Right atrium auricular region (tissue), 2 donors: ENCODE measurements around the gene TBXA2R. TPM values are rescaled to one million over a fixed set of nuclear protein-coding genes. Genes with fewer than 3 reads are reported as not detected.
"Not testable (repeated sequence)": the region's sequence is repeated elsewhere in the genome, so short reads cannot be mapped to it uniquely, and the experiment has no call there.

Experiments
- DNase-seq: peaks from one replicate; pipeline ENCODE4 v3.0.0-alpha.2; 2019; ENCODE audit warnings: low spot score
- H3K27ac ChIP-seq, 2 donors: fragments of 200-600 bp; sonication (generic); 1 replicate in 1 of 2; 2 replicates in 1 of 2; pipeline ENCODE4 v1.5.1; 2016 to 2019
- H3K27me3 ChIP-seq, 2 donors: fragments of 200-600 bp; sonication (generic); one replicate each; pipeline versions ENCODE4 v1.5.1 to v1.6.0; 2017 to 2019
- H3K36me3 ChIP-seq: fragments of 200-600 bp; sonication (generic); one replicate; pipeline ENCODE4 v1.5.1; 2016
- H3K4me1 ChIP-seq, 2 donors: fragments of 200-600 bp; sonication (generic); one replicate each; pipeline versions ENCODE4 v1.5.1 to v1.6.0; 2017 to 2019
- H3K4me3 ChIP-seq, 2 donors: fragments of 200-600 bp; sonication (generic); 1 replicate in 1 of 2; 2 replicates in 1 of 2; pipeline ENCODE4 v1.5.1; 2017 to 2019; ENCODE audit warnings: mild to moderate bottlenecking in 1 of 2, moderate library complexity in 1 of 2
- H3K9me3 ChIP-seq, 2 donors: fragments of 200-600 bp; sonication (generic); one replicate each; pipeline ENCODE4 v1.5.1; 2019
- CTCF ChIP-seq, 2 donors: fragments of 200-600 bp; sonication (generic); IDR thresholded peaks; one replicate each; pipeline ENCODE4 v1.5.1; 2019; ENCODE audit warnings: antibody characterized with exemption in 2 of 2
- total RNA-seq, 2 donors: library from RNA; depleted of rRNA; stranded (reverse); fragments of >200 nt; gene quantifications; one replicate each; pipeline ENCODE4 v1.1.0, GENCODE V29; 2016

Gene TBXA2R
- total RNA-seq, 2 donors from 2014 or later = 0.67 to 1.1 TPM

- TF ChIP-seq CTCF (IDR thresholded peaks at IDR 0.05) = no peak
- Histone ChIP-seq H3K4me1 (peaks cover 0 to 28% of the 10 kb centered on the region in 2 donors), H3K9me3 (no peaks in the 10 kb centered on the region), H3K36me3 (peaks cover 5% of the 10 kb centered on the region), H3K27ac (no peak overlapping the region), H3K27me3 (no peaks in the 10 kb centered on the region), H3K4me3 (peak overlapping the region; percentile 62 to 99)
- DNase-seq = peak; percentile 75
Observed at GRCh38 chr19:3573858-3574637, 32.6 kb downstream of the TBXA2R start.

GRCh38 chr19:3573162-3573857, 33.4 kb downstream of the TBXA2R start:
- DNase-seq = no peak
- peak overlapping the region; percentile 55 to 84 for H3K27ac ChIP-seq
- H3K36me3 ChIP-seq = peaks cover 5% of the 10 kb centered on the region
- H3K4me1 ChIP-seq = peaks cover 0 to 28% of the 10 kb centered on the region in 2 donors
- H3K9me3 ChIP-seq = no peaks in the 10 kb centered on the region
- H3K4me3 ChIP-seq = peak overlapping the region; percentile 62 to 99
- no peak for TF ChIP-seq CTCF (IDR thresholded peaks at IDR 0.05)
- no peaks in the 10 kb centered on the region for H3K27me3 ChIP-seq

- no peaks in the 10 kb centered on the region for H3K9me3 ChIP-seq
- no peaks in the 10 kb centered on the region for H3K27me3 ChIP-seq
- peaks cover 0 to 28% of the 10 kb centered on the region in 2 donors for H3K4me1 ChIP-seq
- DNase-seq = no peak
- peak within 1 kb of the TSS; percentile 55 to 84 for H3K27ac ChIP-seq
- peaks cover 5% of the 10 kb centered on the region for H3K36me3 ChIP-seq
- peak within 1 kb of the TSS; percentile 62 to 99 for H3K4me3 ChIP-seq
- no peak for TF ChIP-seq CTCF (IDR thresholded peaks at IDR 0.05)
Observed at GRCh38 chr19:3572855-3573161, 33.9 kb downstream of the TBXA2R start, which contains the start of gene HMG20B. TSS of gene HMG20B (plus strand) at chr19:3572944. CDS start at chr19:3573310, 366 bp downstream.

- H3K4me1 ChIP-seq = peaks cover 0 to 28% of the 10 kb centered on the region in 2 donors
- TF ChIP-seq CTCF (IDR thresholded peaks at IDR 0.05) = no peak
- no peaks in the 10 kb centered on the region for H3K27me3 ChIP-seq
- no peaks in the 10 kb centered on the region for H3K9me3 ChIP-seq
- peaks cover 5% of the 10 kb centered on the region for H3K36me3 ChIP-seq
- peak; percentile 100 for DNase-seq
- H3K4me3 ChIP-seq = peak overlapping the region; percentile 62 to 99
- H3K27ac ChIP-seq = peak overlapping the region in 1 of 2 donors; percentile 84
Observed at GRCh38 chr19:3572132-3572854, 34.4 kb downstream of the TBXA2R start.

- H3K4me3 ChIP-seq = no peak overlapping the region
- peaks cover 5% of the 10 kb centered on the region for H3K36me3 ChIP-seq
- no peak for DNase-seq
- no peaks in the 10 kb centered on the region for H3K27me3 ChIP-seq
- no peak overlapping the region for H3K27ac ChIP-seq
- peaks cover 0 to 17% of the 10 kb centered on the region in 2 donors for H3K4me1 ChIP-seq
- TF ChIP-seq CTCF (IDR thresholded peaks at IDR 0.05) = no peak
- no peaks in the 10 kb centered on the region for H3K9me3 ChIP-seq
Observed at GRCh38 chr19:3570606-3571011, 36.1 kb downstream of the TBXA2R start.

- not testable (repeated sequence) for H3K36me3 ChIP-seq, H3K27ac ChIP-seq, H3K9me3 ChIP-seq, H3K27me3 ChIP-seq, DNase-seq, H3K4me3 ChIP-seq
- peaks cover 0 to 17% of the 10 kb centered on the region in 2 donors for H3K4me1 ChIP-seq
Observed at GRCh38 chr19:3570042-3570441, 36.6 kb downstream of the TBXA2R start.
